Activated CD4-positive, alpha-beta T cell treated with anti-CD3 and anti-CD28 coated beads for 36 hours (primary cell): ENCODE results near the gene TAF1B. TPM values are rescaled to one million over a fixed set of nuclear protein-coding genes. Genes with fewer than 3 reads are reported as not detected.

Source experiments
- ATAC-seq: fragments of 200-7000 bp; cut with Tn5 transposase; one replicate; pipeline ENCODE4 v1.10.0; 2021; ENCODE audit warnings: mild to moderate bottlenecking, moderate library complexity
- CTCF ChIA-PET: fragments of 350-600 bp; sonication (Branson Sonifier 250); formaldehyde crosslinking; loops from one replicate; lab custom pipeline; 2021; ENCODE audit warnings: antibody characterized with exemption; lab: Charles Lee
- POLR2A ChIA-PET: fragments of 350-600 bp; sonication (Branson Sonifier 250); formaldehyde crosslinking; loops from one replicate; lab custom pipeline; 2021; ENCODE audit warnings: antibody characterized with exemption, inconsistent platforms; lab: Charles Lee
- DNase-seq: peaks from one replicate; pipeline ENCODE4 v3.0.0-alpha.2; 2020
- H3K27ac Mint-ChIP-seq: one replicate; pipeline ENCODE4 v1.8.0; 2021; ENCODE audit warnings: mixed read lengths
- H3K27me3 Mint-ChIP-seq: one replicate; pipeline ENCODE4 v1.8.0; 2021; ENCODE audit warnings: mixed read lengths
- H3K36me3 Mint-ChIP-seq: one replicate; pipeline ENCODE4 v1.8.0; 2021; ENCODE audit warnings: low read depth, mixed read lengths
- H3K4me1 Mint-ChIP-seq: one replicate; pipeline ENCODE4 v1.8.0; 2021; ENCODE audit warnings: mixed read lengths
- H3K4me3 Mint-ChIP-seq: one replicate; pipeline ENCODE4 v1.8.0; 2021; ENCODE audit warnings: mild to moderate bottlenecking, moderate library complexity, mixed read lengths
- H3K9me3 Mint-ChIP-seq: one replicate; pipeline ENCODE4 v1.8.0; 2021; ENCODE audit warnings: low read depth, mixed read lengths
- intact Hi-C, 2 experiments: fragments of 100-400 bp; cut with DNase I in 1 of 2; cut with micrococcal nuclease in 1 of 2; formaldehyde crosslinking; loops; one replicate each; pipeline versions ENCODE4 v1.14.2 to v1.15.1; 2022 to 2024; cut with DNase I, micrococcal nuclease
- total RNA-seq, 2 experiments: library from RNA; stranded (reverse); gene quantifications; one replicate each; pipeline ENCODE4 v1.2.3, GENCODE V29; 2021

The TAF1B gene
- total RNA-seq, 2 experiments from 2014 or later = 28.7 to 28.8 TPM

GRCh38 chr2:9800639-9800974 is 42.7 kb upstream of the TAF1B start:
- Mint-ChIP-seq H3K27me3 (peaks cover 2% of the 10 kb centered on the region), H3K27ac (no peak overlapping the region), H3K9me3 (no peaks in the 10 kb centered on the region), H3K4me1 (peaks cover 24% of the 10 kb centered on the region), H3K36me3 (no peaks in the 10 kb centered on the region), H3K4me3 (no peak overlapping the region)
- intact Hi-C loops = no loop called here
- POLR2A ChIA-PET = interaction anchor here (2.0 kb wide), 1 partner anchor 19 kb away, joined by 6 read pairs; no protein-coding TSS in a partner anchor
- no peak for DNase-seq
- CTCF ChIA-PET = interaction anchor here (0.5 to 4.9 kb wide), 20 partner anchors 11 to 873 kb away, joined by 3 to 42 read pairs (median 4); no protein-coding TSS in a partner anchor
- ATAC-seq = no peak

DNA sequence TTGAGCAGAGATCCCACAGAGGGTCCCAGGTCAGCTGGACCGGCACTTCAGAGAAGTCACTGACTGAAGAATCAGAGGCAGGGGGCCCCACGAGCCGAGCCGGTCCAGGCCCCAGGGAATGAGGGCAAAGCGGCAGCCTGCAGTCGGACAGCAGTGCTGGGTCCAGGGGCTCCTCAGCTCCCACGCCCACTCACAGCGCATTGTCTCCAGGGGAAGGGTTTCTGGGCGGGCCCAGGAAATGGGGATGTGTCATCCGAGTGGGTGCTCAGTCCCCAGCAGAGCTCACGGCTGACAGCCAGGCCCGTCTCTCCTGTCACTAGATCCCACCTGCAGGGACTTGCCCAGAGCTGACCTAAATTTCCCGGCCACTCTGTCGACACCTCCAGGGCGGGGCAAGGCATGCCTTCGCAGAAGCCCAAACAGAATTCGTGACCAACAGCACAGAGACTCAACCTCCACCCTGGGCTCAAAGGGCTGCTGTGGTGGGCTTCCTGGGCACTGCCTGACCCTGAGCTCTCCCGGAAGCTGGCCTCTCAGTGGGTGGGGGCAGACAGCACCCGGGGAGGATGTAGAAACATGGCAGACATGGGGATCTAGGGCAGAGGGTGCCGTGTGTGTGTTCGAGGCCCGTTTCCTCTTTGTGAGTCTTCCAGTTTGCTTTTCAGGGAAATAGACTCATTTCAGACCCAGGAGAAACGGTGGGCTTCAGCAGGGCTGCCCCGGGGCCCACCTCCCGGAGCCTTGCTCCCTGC is 42.1 kb upstream of the TAF1B start:
- Mint-ChIP-seq H3K4me1 (peaks cover 24% of the 10 kb centered on the region), H3K36me3 (no peaks in the 10 kb centered on the region), H3K27me3 (peaks cover 2% of the 10 kb centered on the region), H3K9me3 (no peaks in the 10 kb centered on the region), H3K4me3 (no peak overlapping the region), H3K27ac (peak overlapping the region; percentile 42)
- ChIA-PET CTCF (interaction anchor here (0.5 to 4.9 kb wide), 13 partner anchors 12 to 496 kb away, joined by 3 to 42 read pairs (median 5); no protein-coding TSS in a partner anchor), POLR2A (interaction anchor here (0.6 to 2.0 kb wide), 2 partner anchors 19 to 247 kb away, joined by 3 to 6 read pairs; no protein-coding TSS in a partner anchor)
- DNase-seq (peak; percentile 73), ATAC-seq (peak; percentile 66)
- intact Hi-C loops = no loop called here

DNA sequence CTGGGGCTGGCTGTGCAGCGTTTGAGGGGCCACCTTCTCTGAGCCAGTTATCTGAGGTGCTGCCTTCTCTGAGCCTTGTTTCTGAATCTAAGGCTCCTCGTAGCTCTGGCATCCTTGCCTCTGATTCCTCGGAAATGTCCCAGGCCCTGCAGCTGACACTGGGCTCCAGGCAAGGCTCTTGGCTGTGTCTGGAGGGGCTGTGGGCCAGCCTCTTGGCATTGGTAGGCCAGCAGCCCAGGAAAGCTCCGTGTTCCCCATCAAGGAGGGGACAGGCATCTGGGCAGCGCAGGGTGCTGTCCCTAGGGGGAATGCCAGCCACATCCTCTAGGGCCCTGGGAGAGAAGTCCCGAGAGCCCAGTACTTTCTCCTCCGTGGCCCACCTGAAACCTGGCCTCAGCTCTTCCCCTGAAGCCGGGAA is 40.7 kb upstream of the TAF1B start:
- H3K4me1 Mint-ChIP-seq = peaks cover 24% of the 10 kb centered on the region
- peaks cover 2% of the 10 kb centered on the region for H3K27me3 Mint-ChIP-seq
- no peaks in the 10 kb centered on the region for H3K9me3 Mint-ChIP-seq
- ATAC-seq (no peak), DNase-seq (no peak)
- H3K36me3 Mint-ChIP-seq = no peaks in the 10 kb centered on the region
- intact Hi-C loops = no loop called here
- POLR2A ChIA-PET = interaction anchor here (0.6 kb wide), 1 partner anchor 41 kb away, joined by 5 read pairs; the partner anchor contains the start of gene TAF1B
- H3K27ac Mint-ChIP-seq = no peak overlapping the region
- CTCF ChIA-PET = interaction anchor here (4.9 kb wide), 1 partner anchor 11 kb away, joined by 42 read pairs; no protein-coding TSS in a partner anchor
- H3K4me3 Mint-ChIP-seq = no peak overlapping the region

DNA sequence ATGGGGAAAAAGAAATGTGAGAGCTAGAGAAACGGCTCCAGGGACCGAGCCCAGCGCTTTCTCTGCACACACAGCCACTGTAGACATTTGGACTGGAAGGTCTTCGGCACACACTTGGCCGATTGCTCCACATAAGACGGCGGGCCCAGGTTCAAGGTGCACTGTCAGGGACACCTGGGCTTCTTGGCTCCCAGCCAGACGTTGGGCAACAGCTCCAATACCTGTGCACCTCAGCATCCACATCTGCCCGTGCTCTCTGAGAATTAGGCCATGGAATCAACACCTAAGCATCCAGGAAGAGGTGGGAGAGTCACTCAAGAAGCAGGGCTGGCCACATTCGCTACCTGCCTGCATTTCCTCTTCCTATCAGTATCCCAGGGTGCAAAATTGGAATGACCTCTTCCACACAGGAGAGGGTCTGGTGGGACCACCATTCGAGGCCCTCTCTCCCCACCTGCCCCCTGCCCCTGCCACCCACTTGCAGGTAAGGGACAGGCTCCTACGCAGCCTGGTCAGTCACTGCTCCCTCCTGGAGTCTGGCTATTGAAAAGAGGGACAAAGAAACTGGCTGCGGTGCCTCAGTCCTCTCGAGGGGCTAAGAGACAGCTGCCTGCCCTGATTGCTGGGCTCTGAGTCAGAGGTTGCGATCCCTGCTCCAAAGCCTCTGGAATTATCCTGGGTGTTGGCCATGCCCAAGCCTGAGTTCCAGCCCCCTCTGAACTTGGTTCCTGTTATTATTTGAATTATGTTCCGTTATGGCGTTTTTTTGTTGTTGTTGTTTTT is 40.1 kb upstream of the TAF1B start:
- DNase-seq (no peak), ATAC-seq (no peak)
- Mint-ChIP-seq H3K27ac (no peak overlapping the region), H3K9me3 (no peaks in the 10 kb centered on the region), H3K27me3 (peaks cover 2% of the 10 kb centered on the region), H3K4me1 (peaks cover 24% of the 10 kb centered on the region), H3K4me3 (no peak overlapping the region), H3K36me3 (no peaks in the 10 kb centered on the region)
- ChIA-PET POLR2A (interaction anchor here (0.6 kb wide), 1 partner anchor 40 kb away, joined by 5 read pairs; the partner anchor contains the start of gene TAF1B), CTCF (interaction anchor here (2.4 to 4.9 kb wide), 2 partner anchors 10 kb away, joined by 9 to 42 read pairs; no protein-coding TSS in a partner anchor)
- intact Hi-C loops = no loop called here

DNA sequence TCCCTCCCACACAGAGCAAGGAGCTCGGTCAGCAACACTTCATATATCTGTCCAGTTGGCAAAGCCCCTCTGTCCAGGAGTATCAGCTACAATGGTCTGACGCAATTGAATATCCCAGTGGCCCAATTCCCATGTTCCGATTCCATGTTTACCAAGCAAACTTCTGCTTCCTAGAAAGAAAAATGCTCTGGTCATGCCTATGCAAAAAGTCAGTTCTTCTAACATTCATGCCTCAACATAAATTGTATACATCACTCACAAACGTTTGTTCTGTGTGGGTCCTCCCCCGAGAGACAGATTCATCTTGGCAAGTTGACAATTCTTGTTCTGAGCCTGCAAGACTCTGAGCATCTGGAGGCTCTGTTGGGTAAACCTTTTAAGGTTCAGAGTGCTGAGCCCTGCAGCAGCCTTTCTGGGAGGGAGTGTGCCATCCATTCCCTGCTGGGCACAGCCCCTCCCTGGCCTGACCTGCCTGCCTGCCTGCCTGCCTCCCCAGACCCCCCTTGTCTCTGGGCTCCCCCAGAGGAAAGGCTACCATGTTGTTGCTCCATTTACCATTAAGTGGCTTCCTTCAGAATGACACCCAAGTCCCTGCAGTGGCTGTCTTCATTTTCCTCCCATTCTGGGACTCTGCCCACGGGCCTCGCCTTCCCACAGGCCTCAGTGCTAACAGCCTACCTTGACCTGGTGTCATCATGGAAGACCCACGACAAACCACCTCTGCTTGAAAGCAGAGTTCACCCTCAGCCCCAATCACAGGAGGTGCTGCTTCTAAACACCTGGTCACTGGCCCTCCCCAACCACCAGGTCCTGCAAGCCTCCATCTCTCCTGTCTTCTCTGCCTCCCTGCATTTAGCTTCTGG is 37.6 kb upstream of the TAF1B start:
- no peak overlapping the region for H3K4me3 Mint-ChIP-seq
- ATAC-seq = no peak
- peaks cover 5% of the 10 kb centered on the region for H3K4me1 Mint-ChIP-seq
- H3K27me3 Mint-ChIP-seq = no peaks in the 10 kb centered on the region
- H3K9me3 Mint-ChIP-seq = no peaks in the 10 kb centered on the region
- H3K36me3 Mint-ChIP-seq = no peaks in the 10 kb centered on the region
- no peak overlapping the region for H3K27ac Mint-ChIP-seq
- POLR2A ChIA-PET = no interaction called here
- intact Hi-C loops = no loop called here
- CTCF ChIA-PET = interaction anchor here (1.2 to 2.4 kb wide), 2 partner anchors 8 to 10 kb away, joined by 5 to 9 read pairs; no protein-coding TSS in a partner anchor
- no peak for DNase-seq

- H3K27ac Mint-ChIP-seq = no peak overlapping the region
- H3K36me3 Mint-ChIP-seq = no peaks in the 10 kb centered on the region
- intact Hi-C loops = no loop called here
- no peak for DNase-seq
- H3K4me3 Mint-ChIP-seq = no peak overlapping the region
- no peaks in the 10 kb centered on the region for H3K27me3 Mint-ChIP-seq
- CTCF ChIA-PET = no interaction called here
- peaks cover 2% of the 10 kb centered on the region for H3K4me1 Mint-ChIP-seq
- ATAC-seq = no peak
- no peaks in the 10 kb centered on the region for H3K9me3 Mint-ChIP-seq
- POLR2A ChIA-PET = no interaction called here
Observed at GRCh38 chr2:9806298-9806610, 37.0 kb upstream of the TAF1B start.

GRCh38 chr2:9806656-9807055 is 36.6 kb upstream of the TAF1B start:
- POLR2A ChIA-PET = no interaction called here
- DNase-seq (no peak), ATAC-seq (no peak)
- intact Hi-C loops = no loop called here
- H3K27me3 Mint-ChIP-seq = no peaks in the 10 kb centered on the region
- CTCF ChIA-PET = no interaction called here
- no peaks in the 10 kb centered on the region for H3K9me3 Mint-ChIP-seq
- no peak overlapping the region for H3K4me3 Mint-ChIP-seq
- no peaks in the 10 kb centered on the region for H3K4me1 Mint-ChIP-seq
- H3K27ac Mint-ChIP-seq = no peak overlapping the region
- H3K36me3 Mint-ChIP-seq = no peaks in the 10 kb centered on the region

DNA sequence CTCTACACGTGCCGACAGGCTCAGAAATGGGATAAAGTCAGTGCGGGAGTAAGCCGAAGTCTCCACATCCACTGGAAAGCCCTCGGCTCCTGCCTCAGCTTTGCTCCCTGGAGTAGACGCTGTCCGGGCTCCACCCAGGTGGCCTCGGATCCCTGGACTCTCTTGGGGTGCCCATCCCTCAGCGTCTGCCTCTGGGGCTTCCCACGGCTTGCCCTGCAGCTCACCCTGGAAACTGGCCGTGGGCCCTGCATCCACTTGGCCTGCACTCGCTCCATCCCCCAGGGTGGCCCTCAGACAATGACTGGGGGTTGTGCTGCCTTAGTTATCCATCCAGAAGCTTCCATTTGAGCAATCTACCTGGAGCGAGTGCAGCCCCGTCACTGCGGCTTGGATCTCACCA is 36.2 kb upstream of the TAF1B start:
- H3K27me3 Mint-ChIP-seq = no peaks in the 10 kb centered on the region
- H3K4me3 Mint-ChIP-seq = no peak overlapping the region
- H3K36me3 Mint-ChIP-seq = no peaks in the 10 kb centered on the region
- H3K27ac Mint-ChIP-seq = no peak overlapping the region
- no peaks in the 10 kb centered on the region for H3K9me3 Mint-ChIP-seq
- POLR2A ChIA-PET = no interaction called here
- H3K4me1 Mint-ChIP-seq = no peaks in the 10 kb centered on the region
- intact Hi-C loops = no loop called here
- no peak for DNase-seq
- CTCF ChIA-PET = interaction anchor here (0.8 kb wide), 1 partner anchor 177 kb away, joined by 4 read pairs; no protein-coding TSS in a partner anchor
- ATAC-seq = no peak

- no peaks in the 10 kb centered on the region for H3K36me3 Mint-ChIP-seq
Observed at GRCh38 chr2:9807555-9808305, 35.5 kb upstream of the TAF1B start.

DNA sequence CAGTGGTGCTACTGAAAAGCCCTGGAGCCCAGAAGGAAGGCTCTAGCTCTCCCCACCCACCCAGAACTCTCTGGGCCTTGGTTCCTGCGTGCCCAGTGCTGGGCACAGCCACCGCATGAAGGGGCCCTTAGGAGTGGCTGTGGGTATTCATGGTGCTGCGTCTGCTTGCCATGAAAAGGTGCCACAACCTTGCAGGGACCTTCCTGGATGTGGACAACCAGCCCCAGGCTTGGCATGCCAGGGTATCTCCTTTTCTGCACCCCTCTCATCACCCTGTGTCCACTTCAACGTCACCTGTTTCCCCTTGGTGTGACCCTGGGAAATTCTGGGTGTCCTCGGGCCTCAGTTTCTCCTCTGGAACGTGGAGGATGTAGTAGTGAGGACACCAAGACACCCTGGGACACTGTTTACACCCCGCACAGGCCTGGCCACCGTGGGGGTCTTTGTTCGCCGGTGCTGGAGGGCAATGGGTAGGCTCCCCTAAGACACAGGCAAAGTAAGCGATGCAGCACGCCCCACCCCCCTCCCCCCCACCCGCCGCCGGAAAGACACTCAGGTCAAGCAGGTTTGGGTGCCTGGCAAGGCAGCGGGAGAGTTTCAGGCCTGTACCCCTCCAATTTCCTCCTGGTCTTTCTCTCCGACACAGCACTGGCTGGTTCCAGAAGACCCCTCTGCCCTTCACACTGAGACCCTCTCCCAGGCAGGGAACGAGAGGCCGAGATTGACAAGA is 34.8 kb upstream of the TAF1B start:
- CTCF ChIA-PET = no interaction called here
- intact Hi-C loops = no loop called here
- no peaks in the 10 kb centered on the region for H3K9me3 Mint-ChIP-seq
- no peak for DNase-seq
- no peak overlapping the region for H3K4me3 Mint-ChIP-seq
- no peak for ATAC-seq
- H3K27me3 Mint-ChIP-seq = peaks cover 3% of the 10 kb centered on the region
- H3K4me1 Mint-ChIP-seq = no peaks in the 10 kb centered on the region
- no peak overlapping the region for H3K27ac Mint-ChIP-seq
- POLR2A ChIA-PET = no interaction called here
- no peaks in the 10 kb centered on the region for H3K36me3 Mint-ChIP-seq

More at GRCh38 chr2:9807555-9808305, 35.5 kb upstream of the TAF1B start:
- Mint-ChIP-seq H3K4me1 (no peaks in the 10 kb centered on the region), H3K27me3 (no peaks in the 10 kb centered on the region), H3K4me3 (no peak overlapping the region), H3K27ac (no peak overlapping the region), H3K9me3 (no peaks in the 10 kb centered on the region)
- ChIA-PET CTCF (interaction anchor here (0.8 kb wide), 1 partner anchor 177 kb away, joined by 4 read pairs; no protein-coding TSS in a partner anchor), POLR2A (no interaction called here)
- ATAC-seq (no peak), DNase-seq (no peak)
- intact Hi-C loops = no loop called here
